Measurements from ENCODE around the gene AGBL4. TPM values are rescaled to one million over a fixed set of nuclear protein-coding genes. Genes with fewer than 3 reads are reported as not detected.

Gene AGBL4
- total and polyA plus RNA-seq, 9 of the 15 experiments (the other 6 are each of a cell fraction or from before 2014, with no cell fraction given) = 0.11 TPM; not detected in 7

DNA sequence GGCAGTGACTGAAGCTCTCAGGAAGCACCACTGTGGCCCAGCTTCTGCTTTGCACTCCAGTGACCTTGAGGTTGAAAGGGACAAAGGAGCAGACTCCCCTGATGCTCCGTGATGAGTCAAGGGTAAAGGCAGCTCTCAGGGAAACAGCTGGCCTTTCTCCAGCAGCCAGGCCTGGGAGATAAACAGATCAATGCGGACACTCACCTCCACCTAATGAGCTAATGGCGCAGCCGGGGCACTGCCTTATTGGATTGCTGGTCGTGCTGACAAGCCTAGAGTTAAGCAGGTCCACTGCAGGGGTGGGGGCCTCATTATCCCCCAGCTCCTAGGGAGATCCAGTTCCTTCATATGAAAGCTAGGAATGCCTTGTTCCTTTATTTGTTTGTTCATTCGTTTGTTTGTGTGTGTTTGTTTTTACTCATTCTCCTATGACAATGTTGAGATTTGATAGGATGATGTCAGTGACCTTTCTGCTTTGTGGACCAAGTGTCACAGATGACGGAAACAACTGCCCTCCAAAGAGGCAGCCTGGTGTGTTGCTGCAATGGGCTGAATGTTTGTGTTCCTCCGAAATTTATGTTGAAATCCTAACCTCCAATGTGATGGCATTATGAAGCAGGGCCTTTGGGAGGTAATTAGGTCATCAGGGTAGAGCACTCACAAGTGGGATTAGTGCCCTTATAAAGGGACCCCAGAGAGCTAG, 1105.7 kb downstream of the AGBL4 start (continued):
- TF ChIP-seq, protein P1, sequence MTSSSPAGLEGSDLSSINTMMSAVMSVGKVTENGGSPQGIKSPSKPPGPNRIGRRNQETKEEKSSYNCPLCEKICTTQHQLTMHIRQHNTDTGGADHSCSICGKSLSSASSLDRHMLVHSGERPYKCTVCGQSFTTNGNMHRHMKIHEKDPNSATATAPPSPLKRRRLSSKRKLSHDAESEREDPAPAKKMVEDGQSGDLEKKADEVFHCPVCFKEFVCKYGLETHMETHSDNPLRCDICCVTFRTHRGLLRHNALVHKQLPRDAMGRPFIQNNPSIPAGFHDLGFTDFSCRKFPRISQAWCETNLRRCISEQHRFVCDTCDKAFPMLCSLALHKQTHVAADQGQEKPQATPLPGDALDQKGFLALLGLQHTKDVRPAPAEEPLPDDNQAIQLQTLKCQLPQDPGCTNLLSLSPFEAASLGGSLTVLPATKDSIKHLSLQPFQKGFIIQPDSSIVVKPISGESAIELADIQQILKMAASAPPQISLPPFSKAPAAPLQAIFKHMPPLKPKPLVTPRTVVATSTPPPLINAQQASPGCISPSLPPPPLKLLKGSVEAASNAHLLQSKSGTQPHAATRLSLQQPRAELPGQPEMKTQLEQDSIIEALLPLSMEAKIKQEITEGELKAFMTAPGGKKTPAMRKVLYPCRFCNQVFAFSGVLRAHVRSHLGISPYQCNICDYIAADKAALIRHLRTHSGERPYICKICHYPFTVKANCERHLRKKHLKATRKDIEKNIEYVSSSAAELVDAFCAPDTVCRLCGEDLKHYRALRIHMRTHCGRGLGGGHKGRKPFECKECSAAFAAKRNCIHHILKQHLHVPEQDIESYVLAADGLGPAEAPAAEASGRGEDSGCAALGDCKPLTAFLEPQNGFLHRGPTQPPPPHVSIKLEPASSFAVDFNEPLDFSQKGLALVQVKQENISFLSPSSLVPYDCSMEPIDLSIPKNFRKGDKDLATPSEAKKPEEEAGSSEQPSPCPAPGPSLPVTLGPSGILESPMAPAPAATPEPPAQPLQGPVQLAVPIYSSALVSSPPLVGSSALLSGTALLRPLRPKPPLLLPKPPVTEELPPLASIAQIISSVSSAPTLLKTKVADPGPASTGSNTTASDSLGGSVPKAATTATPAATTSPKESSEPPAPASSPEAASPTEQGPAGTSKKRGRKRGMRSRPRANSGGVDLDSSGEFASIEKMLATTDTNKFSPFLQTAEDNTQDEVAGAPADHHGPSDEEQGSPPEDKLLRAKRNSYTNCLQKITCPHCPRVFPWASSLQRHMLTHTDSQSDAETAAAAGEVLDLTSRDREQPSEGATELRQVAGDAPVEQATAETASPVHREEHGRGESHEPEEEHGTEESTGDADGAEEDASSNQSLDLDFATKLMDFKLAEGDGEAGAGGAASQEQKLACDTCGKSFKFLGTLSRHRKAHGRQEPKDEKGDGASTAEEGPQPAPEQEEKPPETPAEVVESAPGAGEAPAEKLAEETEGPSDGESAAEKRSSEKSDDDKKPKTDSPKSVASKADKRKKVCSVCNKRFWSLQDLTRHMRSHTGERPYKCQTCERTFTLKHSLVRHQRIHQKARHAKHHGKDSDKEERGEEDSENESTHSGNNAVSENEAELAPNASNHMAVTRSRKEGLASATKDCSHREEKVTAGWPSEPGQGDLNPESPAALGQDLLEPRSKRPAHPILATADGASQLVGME (CRISPR knock-in tag; IDR thresholded peaks at IDR 0.05) = no peak
- TF ChIP-seq POLR2AphosphoS2 (IDR thresholded peaks at IDR 0.05; ENCODE audit: low read length) (no peak), KLF6 (CRISPR knock-in tag; IDR thresholded peaks at IDR 0.05; ENCODE audit: borderline replicate concordance) (no peak)

DNA sequence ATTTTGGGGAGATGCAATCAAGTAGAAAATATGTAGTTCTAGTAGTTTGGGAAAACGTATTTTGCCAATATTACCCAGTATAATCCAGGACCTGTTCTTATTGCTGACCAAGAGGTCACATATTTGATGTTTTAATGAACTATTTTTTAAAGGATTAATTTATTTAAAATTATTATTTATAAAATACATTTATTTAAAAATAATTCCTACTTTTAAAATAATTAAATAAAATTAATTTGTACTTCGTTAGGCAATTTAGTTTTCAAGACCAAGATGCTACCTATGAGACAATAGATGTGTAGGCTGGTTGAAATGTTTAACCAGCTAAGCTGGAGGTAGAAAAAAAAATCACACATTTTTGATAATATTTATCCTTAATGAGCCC, 1106.7 kb downstream of the AGBL4 start:
- Histone ChIP-seq H3K4me1 (replicated peaks in 1 of 2; ENCODE audit: control insufficient read depth in 2 of 2, insufficient read depth in 2 of 2, low read length in 2 of 2) (no peaks in the 10 kb centered on the region), H4K20me1 (replicated peaks; ENCODE audit: control insufficient read depth, insufficient read depth, low read length) (no peaks in the 10 kb centered on the region), H3K4me3 (no peak overlapping the region), H3K27me3 (ENCODE audit: control insufficient read depth in 2 of 2, insufficient read depth in 2 of 2, low read length in 2 of 2) (no peaks in the 10 kb centered on the region), H3K27ac (ENCODE audit: extremely low read depth, low read depth, low read length) (no peak overlapping the region), H3K4me2 (ENCODE audit: insufficient read depth, low read length) (no peak overlapping the region), H2AFZ (ENCODE audit: low read depth, low read length) (no peak overlapping the region), H3K9me1 (ENCODE audit: control insufficient read depth, insufficient read depth, low read length) (no peaks in the 10 kb centered on the region), H3K9me3 (replicated peaks; ENCODE audit: control insufficient read depth, insufficient read depth, low read depth, low read length) (no peaks in the 10 kb centered on the region), H3K9ac (ENCODE audit: insufficient read depth in 1 of 2, low read depth in 2 of 2, low read length in 2 of 2) (no peak overlapping the region), H3K79me2 (ENCODE audit: control insufficient read depth, insufficient read depth, low read length) (no peaks in the 10 kb centered on the region), H3K36me3 (ENCODE audit: control insufficient read depth, insufficient read depth, low read length) (no peaks in the 10 kb centered on the region)
- WGBS (ENCODE audit: insufficient coverage, low coverage, missing lambda C conversion rate) = 0% methylated on average over 2 of the region's 2 CpGs
- no peak for DNase-seq (ENCODE audit: extremely low read depth in 1 of 4, low spot score in 3 of 4)
- CTCF ChIA-PET (ENCODE audit: low intra/inter-chr PET ratio) = no interaction called here
- POLR2A ChIA-PET = no interaction called here
- TF ChIP-seq HNRNPH1 (optimal IDR thresholded peaks at IDR 0.05; ENCODE audit: low read depth, low read length) (no peak), UBTF (IDR thresholded peaks at IDR 0.05; ENCODE audit: borderline replicate concordance in 1 of 2, low read depth in 2 of 2, low read length in 2 of 2) (no peak), ZNF124 (CRISPR knock-in tag; IDR thresholded peaks at IDR 0.05) (no peak), ZFP30 (CRISPR knock-in tag; IDR thresholded peaks at IDR 0.05; ENCODE audit: borderline replicate concordance) (no peak), E2F3 (CRISPR knock-in tag; IDR thresholded peaks at IDR 0.05) (no peak), GTF2E2 (tag; IDR thresholded peaks at IDR 0.05) (no peak), SIN3B (IDR thresholded peaks at IDR 0.05; ENCODE audit: low read depth) (no peak), ZNF253 (CRISPR knock-in tag; conservative IDR thresholded peaks at IDR 0.05) (no peak), PHTF2 (CRISPR knock-in tag; IDR thresholded peaks at IDR 0.05) (no peak), CEBPB (tag; IDR thresholded peaks at IDR 0.05) (no peak)
- ATAC-seq = no peak
- in situ Hi-C loops (cut with MboI) (no loop called here), intact Hi-C loops (cut with micrococcal nuclease) (no loop called here)
- BruUV-seq (replicated peaks) = no TSS peak
- FAIRE-seq = no peak
